HEK293T (cell line): Measurements from ENCODE around the gene PLA2R1.

Source experiments
- CTCF ChIA-PET: fragments of 350-600 bp; formaldehyde crosslinking; extraction: SDS; loops from one replicate; lab custom pipeline; 2021; ENCODE audit warnings: antibody characterized with exemption, inconsistent platforms; lab: Yijun Ruan, JAX
- POLR2A ChIA-PET: fragments of 350-600 bp; formaldehyde crosslinking; extraction: SDS; loops from one replicate; lab custom pipeline; 2020; ENCODE audit warnings: antibody characterized with exemption, inconsistent platforms; lab: Yijun Ruan, JAX
- DNase-seq: peaks from one replicate; pipeline ENCODE4 v3.0.0; 2012; ENCODE audit warnings: mixed read lengths; ENCODE audit errors: extremely low spot score
- ARNT ChIP-seq: fragments of 450-650 bp; IDR thresholded peaks from 2 replicates; pipeline ENCODE4 v1.6.1; 2017; ENCODE audit warnings: mild to moderate bottlenecking
- BHLHE40 ChIP-seq: fragments of 450-650 bp; IDR thresholded peaks from 2 replicates; pipeline ENCODE4 v1.6.1; 2016; ENCODE audit warnings: mild to moderate bottlenecking, moderate library complexity, borderline replicate concordance
- CTBP1 ChIP-seq: fragments of 450-650 bp; IDR thresholded peaks from 2 replicates; pipeline ENCODE4 v1.6.1; 2016; ENCODE audit warnings: borderline replicate concordance
- ELF4 ChIP-seq: fragments of 450-650 bp; IDR thresholded peaks from 2 replicates; pipeline ENCODE4 v1.6.1; 2017; ENCODE audit warnings: antibody characterized with exemption
- FOXA1 ChIP-seq: fragments of 450-650 bp; IDR thresholded peaks from 2 replicates; pipeline ENCODE4 v1.6.1; 2016; ENCODE audit warnings: mild to moderate bottlenecking
- FOXK2 ChIP-seq: fragments of 450-650 bp; IDR thresholded peaks from 2 replicates; pipeline ENCODE4 v1.6.1; 2016; ENCODE audit warnings: mild to moderate bottlenecking
- FOXM1 ChIP-seq: fragments of 450-650 bp; IDR thresholded peaks from 2 replicates; pipeline ENCODE4 v1.6.1; 2017; ENCODE audit warnings: mild to moderate bottlenecking, borderline replicate concordance
- HDGF ChIP-seq: fragments of 450-650 bp; IDR thresholded peaks from 2 replicates; pipeline ENCODE4 v1.6.1; 2017; ENCODE audit warnings: antibody characterized with exemption, borderline replicate concordance
- L3MBTL2 ChIP-seq: fragments of 450-650 bp; conservative IDR thresholded peaks from 2 replicates; pipeline ENCODE4 v1.6.1; 2016; ENCODE audit warnings: mild to moderate bottlenecking
- LEF1 ChIP-seq: fragments of 450-650 bp; IDR thresholded peaks from 2 replicates; pipeline ENCODE4 v1.6.1; 2017; ENCODE audit warnings: mild to moderate bottlenecking, borderline replicate concordance
- NFRKB ChIP-seq: fragments of 450-650 bp; IDR thresholded peaks from 2 replicates; pipeline ENCODE4 v1.6.1; 2016; ENCODE audit warnings: mild to moderate bottlenecking, moderate library complexity
- PKNOX1 ChIP-seq: fragments of 450-650 bp; IDR thresholded peaks from 2 replicates; pipeline ENCODE4 v1.6.1; 2016
- SP1 ChIP-seq: fragments of 450-650 bp; IDR thresholded peaks from 2 replicates; pipeline ENCODE4 v1.6.1; 2017
- SUZ12 ChIP-seq: fragments of 450-650 bp; IDR thresholded peaks from 2 replicates; pipeline ENCODE4 v1.6.1; 2016; ENCODE audit warnings: mild to moderate bottlenecking
- TARDBP ChIP-seq: fragments of 450-650 bp; IDR thresholded peaks from 2 replicates; pipeline ENCODE4 v1.6.1; 2016
- ZNF384 ChIP-seq: fragments of 450-650 bp; IDR thresholded peaks from 2 replicates; pipeline ENCODE4 v1.6.1; 2016

PLA2R1 gene

GRCh38 chr2:159904959-159905305 is 157.5 kb downstream of the PLA2R1 start:
- CTCF ChIA-PET, result no interaction called here
- no peak for DNase-seq
- POLR2A ChIA-PET, result no interaction called here
- TF ChIP-seq NFRKB, result no peak
- no peak for TF ChIP-seq FOXM1
- TF ChIP-seq LEF1, result no peak
- TF ChIP-seq ARNT, result no peak
- TF ChIP-seq ZNF384, result no peak
- TF ChIP-seq HDGF, result no peak
- TF ChIP-seq ELF4, result no peak
- TF ChIP-seq FOXK2, result no peak
- no peak for TF ChIP-seq PKNOX1
- no peak for TF ChIP-seq CTBP1
- no peak for TF ChIP-seq SP1
- no peak for TF ChIP-seq TARDBP
- no peak for TF ChIP-seq L3MBTL2
- no peak for TF ChIP-seq SUZ12
- no peak for TF ChIP-seq FOXA1
- no peak for TF ChIP-seq BHLHE40

- ChIA-PET CTCF (no interaction called here), POLR2A (no interaction called here)
- TF ChIP-seq NFRKB (no peak), SP1 (no peak), ELF4 (no peak), L3MBTL2 (no peak), ZNF384 (no peak), FOXK2 (no peak), SUZ12 (no peak), CTBP1 (no peak), ARNT (no peak), FOXA1 (no peak), HDGF (no peak), TARDBP (no peak)
- no peak for DNase-seq
Observed at GRCh38 chr2:159904127-159904958, 158.1 kb downstream of the PLA2R1 start, which contains the start of gene LY75. TSS of gene LY75 (minus strand) at chr2:159904756.

- no peak for DNase-seq
- POLR2A ChIA-PET, result no interaction called here
- CTCF ChIA-PET, result no interaction called here
- TF ChIP-seq HDGF (no peak), CTBP1 (no peak), FOXM1 (no peak), NFRKB (no peak), ARNT (no peak), FOXA1 (no peak), PKNOX1 (no peak), ZNF384 (no peak), BHLHE40 (no peak), LEF1 (no peak), L3MBTL2 (no peak), ELF4 (no peak), TARDBP (no peak), SP1 (no peak), SUZ12 (no peak), FOXK2 (no peak)
Observed at GRCh38 chr2:159903443-159904126, 158.8 kb downstream of the PLA2R1 start.

DNA sequence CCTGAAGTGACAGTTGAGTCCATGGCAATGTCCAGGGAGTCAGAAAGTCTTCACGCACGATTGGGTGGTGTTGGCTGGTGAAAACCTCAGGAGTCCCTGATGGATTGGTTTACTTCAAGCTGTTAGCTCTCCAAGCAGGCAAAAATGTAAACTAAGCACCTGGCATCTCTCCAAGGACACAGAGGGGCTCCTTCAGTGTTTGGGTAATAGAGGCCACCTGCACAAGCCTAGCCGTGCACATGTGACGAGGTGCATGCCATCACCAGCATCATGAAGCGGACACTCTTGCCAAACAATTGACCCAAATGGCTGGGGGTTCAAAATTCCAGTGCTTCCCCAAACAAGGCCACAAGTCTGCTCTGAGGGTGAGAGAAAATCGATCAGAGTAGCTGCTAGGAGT is 159.7 kb downstream of the PLA2R1 start:
- ChIA-PET POLR2A (no interaction called here), CTCF (no interaction called here)
- no peak for DNase-seq
- no peak for TF ChIP-seq NFRKB
- TF ChIP-seq BHLHE40, result no peak
- TF ChIP-seq ARNT, result no peak
- TF ChIP-seq LEF1, result no peak
- TF ChIP-seq CTBP1, result no peak
- no peak for TF ChIP-seq FOXM1
- TF ChIP-seq PKNOX1, result no peak
- no peak for TF ChIP-seq L3MBTL2
- TF ChIP-seq SUZ12, result no peak
- TF ChIP-seq ZNF384, result no peak
- TF ChIP-seq ELF4, result no peak
- TF ChIP-seq FOXA1, result no peak
- no peak for TF ChIP-seq HDGF
- TF ChIP-seq FOXK2, result no peak
- TF ChIP-seq TARDBP, result no peak
- no peak for TF ChIP-seq SP1

DNA sequence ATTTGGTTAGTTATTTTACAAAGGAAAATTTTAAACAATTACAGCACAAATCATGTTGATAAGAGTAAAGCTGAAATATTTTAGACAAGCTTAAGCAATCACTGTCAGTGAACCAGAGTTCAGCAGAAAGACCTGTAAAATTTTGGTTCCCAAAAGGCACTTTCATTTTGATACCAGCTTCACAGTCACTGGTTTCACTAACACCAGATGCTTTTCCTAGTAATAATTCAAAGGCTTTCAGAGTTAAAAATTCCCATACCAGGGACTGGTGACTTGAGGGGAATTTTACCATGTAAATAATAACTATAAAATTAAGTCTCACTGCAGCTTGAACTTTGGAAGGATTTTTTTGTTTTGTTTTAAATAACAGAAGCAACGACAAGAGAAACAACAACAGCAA is 162.1 kb downstream of the PLA2R1 start:
- ChIA-PET CTCF (interaction anchor here (0.6 kb wide), 1 partner anchor 1287 kb away, joined by 3 read pairs; no protein-coding TSS in a partner anchor), POLR2A (interaction anchor here (0.6 kb wide), 1 partner anchor 188 kb away, joined by 3 read pairs; no protein-coding TSS in a partner anchor)
- no peak for TF ChIP-seq PKNOX1
- no peak for TF ChIP-seq CTBP1
- TF ChIP-seq FOXM1, result no peak
- no peak for DNase-seq
